Measurements from ENCODE around the gene PSMG1. TPM values are rescaled to one million over a fixed set of nuclear protein-coding genes. Genes with fewer than 3 reads are reported as not detected.
A peak's percentile ranks its signal among the peaks of the same experiment; 100 is the strongest.

PSMG1 gene
- total and polyA plus RNA-seq, 9 of the 15 experiments (the other 6 are each of a cell fraction or from before 2014, with no cell fraction given): 54.5 to 427 (median 328) TPM

DNA sequence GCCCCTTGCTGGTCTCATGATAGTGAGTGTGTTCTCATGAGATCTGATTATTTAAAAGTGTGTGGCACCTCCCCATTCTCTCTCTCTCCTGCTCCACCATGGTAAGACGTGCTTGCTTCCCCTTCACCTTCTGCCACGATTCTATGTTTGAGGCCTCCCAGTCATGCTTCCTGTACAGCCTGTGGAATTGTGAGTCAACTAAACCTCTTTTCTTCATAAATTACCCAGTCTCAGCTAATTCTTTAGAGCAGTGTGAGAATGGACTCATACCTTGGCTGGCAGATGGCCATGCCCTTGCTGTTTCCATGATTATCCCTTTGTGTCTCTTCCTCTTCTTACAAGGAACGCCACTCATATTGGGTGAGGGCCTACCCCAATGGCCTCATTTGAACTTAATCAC is 40.3 kb downstream of the PSMG1 start:
- 19% methylated on average over 3 of the region's 3 CpGs for WGBS (ENCODE audit: insufficient coverage, low coverage, missing lambda C conversion rate)
- Histone ChIP-seq H3K9me3 (replicated peaks; ENCODE audit: control insufficient read depth, insufficient read depth, low read depth, low read length) (no peaks in the 10 kb centered on the region), H3K9ac (ENCODE audit: insufficient read depth in 1 of 2, low read depth in 2 of 2, low read length in 2 of 2) (no peak overlapping the region), H2AFZ (ENCODE audit: low read depth, low read length) (no peak overlapping the region), H3K4me3 (no peak overlapping the region), H4K20me1 (replicated peaks; ENCODE audit: control insufficient read depth, insufficient read depth, low read length) (no peaks in the 10 kb centered on the region), H3K27me3 (ENCODE audit: control insufficient read depth in 2 of 2, insufficient read depth in 2 of 2, low read length in 2 of 2) (peaks cover 10 to 12% of the 10 kb centered on the region in 2 experiments; a peak in 4 of 5 replicates), H3K4me1 (replicated peaks in 1 of 2; ENCODE audit: control insufficient read depth in 2 of 2, insufficient read depth in 2 of 2, low read length in 2 of 2) (no peaks in the 10 kb centered on the region), H3K9me1 (ENCODE audit: control insufficient read depth, insufficient read depth, low read length) (no peaks in the 10 kb centered on the region), H3K4me2 (ENCODE audit: insufficient read depth, low read length) (no peak overlapping the region), H3K36me3 (ENCODE audit: control insufficient read depth, insufficient read depth, low read length) (no peaks in the 10 kb centered on the region), H3K27ac (ENCODE audit: extremely low read depth, low read depth, low read length) (no peak overlapping the region), H3K79me2 (ENCODE audit: control insufficient read depth, insufficient read depth, low read length) (no peaks in the 10 kb centered on the region)
- BruUV-seq (replicated peaks): no TSS peak
- FAIRE-seq (no peak), DNase-seq (ENCODE audit: extremely low read depth in 1 of 4, low spot score in 3 of 4) (no peak), ATAC-seq (no peak)
- TF ChIP-seq ZNF384 (IDR thresholded peaks at IDR 0.05; ENCODE audit: low read depth, low read length) (no peak), MECOM (CRISPR knock-in tag; IDR thresholded peaks at IDR 0.05) (no peak), PRPF4 (IDR thresholded peaks at IDR 0.05; ENCODE audit: insufficient read depth, low read depth, low read length, poor library complexity, severe bottlenecking) (no peak), RFX7 (CRISPR knock-in tag; IDR thresholded peaks at IDR 0.05) (no peak), XRCC4 (IDR thresholded peaks at IDR 0.05; ENCODE audit: extremely low read depth, insufficient read depth, insufficient read length) (no peak)
- POLR2A ChIA-PET: no interaction called here
- CTCF ChIA-PET (ENCODE audit: low intra/inter-chr PET ratio): no interaction called here
- in situ Hi-C loops (cut with MboI) (loop anchor here (5.0 kb wide), 1 partner anchor 411 kb away; no protein-coding TSS in a partner anchor), intact Hi-C loops (cut with micrococcal nuclease) (no loop called here)

DNA sequence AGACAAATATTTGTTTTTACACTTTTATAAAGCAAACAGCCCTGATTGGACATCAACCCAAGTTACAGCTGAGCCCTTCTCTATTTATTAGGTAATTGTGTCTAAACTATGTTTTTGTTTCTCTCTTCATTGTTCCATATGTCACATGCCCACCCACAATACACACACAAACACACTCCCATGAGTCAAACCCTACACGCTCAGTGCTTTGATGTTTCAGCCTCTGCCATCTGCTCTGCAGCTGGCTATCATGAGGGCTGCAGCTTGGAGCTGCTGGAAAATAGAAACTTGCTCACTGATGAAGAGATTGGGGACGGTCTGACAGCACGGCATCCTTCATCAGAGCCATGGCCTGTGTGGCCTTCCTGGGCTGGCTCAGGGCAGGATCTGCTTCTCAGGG is 41.7 kb downstream of the PSMG1 start:
- CTCF ChIA-PET (ENCODE audit: low intra/inter-chr PET ratio): no interaction called here
- H3K9me1 ChIP-seq (ENCODE audit: control insufficient read depth, insufficient read depth, low read length): no peaks in the 10 kb centered on the region

More for the DNA sequence above, 41.7 kb downstream of the PSMG1 start:
- H3K79me2 ChIP-seq (ENCODE audit: control insufficient read depth, insufficient read depth, low read length): no peaks in the 10 kb centered on the region
- no peaks in the 10 kb centered on the region for H3K36me3 ChIP-seq (ENCODE audit: control insufficient read depth, insufficient read depth, low read length)
- H4K20me1 ChIP-seq (replicated peaks; ENCODE audit: control insufficient read depth, insufficient read depth, low read length): no peaks in the 10 kb centered on the region
- intact Hi-C loops (cut with micrococcal nuclease) (no loop called here), in situ Hi-C loops (cut with MboI) (loop anchor here (5.0 kb wide), 1 partner anchor 409 kb away; no protein-coding TSS in a partner anchor)
- peak; percentile 48 for TF ChIP-seq CBFA2T3 (IDR thresholded peaks at IDR 0.05)
- TF ChIP-seq, protein P1, sequence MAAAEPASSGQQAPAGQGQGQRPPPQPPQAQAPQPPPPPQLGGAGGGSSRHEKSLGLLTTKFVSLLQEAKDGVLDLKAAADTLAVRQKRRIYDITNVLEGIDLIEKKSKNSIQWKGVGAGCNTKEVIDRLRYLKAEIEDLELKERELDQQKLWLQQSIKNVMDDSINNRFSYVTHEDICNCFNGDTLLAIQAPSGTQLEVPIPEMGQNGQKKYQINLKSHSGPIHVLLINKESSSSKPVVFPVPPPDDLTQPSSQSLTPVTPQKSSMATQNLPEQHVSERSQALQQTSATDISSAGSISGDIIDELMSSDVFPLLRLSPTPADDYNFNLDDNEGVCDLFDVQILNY (CRISPR knock-in tag; IDR thresholded peaks at IDR 0.05): no peak
- ATAC-seq (no peak), FAIRE-seq (no peak), DNase-seq (ENCODE audit: extremely low read depth in 1 of 4, low spot score in 3 of 4) (no peak)
- H3K27me3 ChIP-seq (ENCODE audit: control insufficient read depth in 2 of 2, insufficient read depth in 2 of 2, low read length in 2 of 2): peaks cover 10 to 12% of the 10 kb centered on the region in 2 experiments; a peak in 4 of 5 replicates
- peaks cover 0 to 6% of the 10 kb centered on the region in 2 experiments; a peak in 3 of 5 replicates for H3K4me1 ChIP-seq (replicated peaks in 1 of 2; ENCODE audit: control insufficient read depth in 2 of 2, insufficient read depth in 2 of 2, low read length in 2 of 2)
- POLR2A ChIA-PET: interaction anchor here (0.7 to 1.3 kb wide), 3 partner anchors 9 to 42 kb away, joined by 3 to 5 read pairs (median 3); partner anchors contain the start of gene PSMG1
- WGBS (ENCODE audit: insufficient coverage, low coverage, missing lambda C conversion rate): 6% methylated on average over 3 of the region's 3 CpGs
- H3K4me3 ChIP-seq: no peak overlapping the region
- no peak overlapping the region for H3K4me2 ChIP-seq (ENCODE audit: insufficient read depth, low read length)
- no peaks in the 10 kb centered on the region for H3K9me3 ChIP-seq (replicated peaks; ENCODE audit: control insufficient read depth, insufficient read depth, low read depth, low read length)
- no peak overlapping the region for H2AFZ ChIP-seq (ENCODE audit: low read depth, low read length)
- H3K27ac ChIP-seq (ENCODE audit: extremely low read depth, low read depth, low read length): no peak overlapping the region
- H3K9ac ChIP-seq (ENCODE audit: insufficient read depth in 1 of 2, low read depth in 2 of 2, low read length in 2 of 2): no peak overlapping the region
- no TSS peak for BruUV-seq (replicated peaks)
